Measurements from ENCODE around the gene LYZL2. TPM values are rescaled to one million over a fixed set of nuclear protein-coding genes. Genes with fewer than 3 reads are reported as not detected.
A peak's percentile ranks its signal among the peaks of the same experiment; 100 is the strongest.
"Not testable (repeated sequence)": the region's sequence is repeated elsewhere in the genome, so short reads cannot be mapped to it uniquely, and the experiment has no call there.

LYZL2 gene
- not detected for polyA plus RNA-seq (2013, experiment 1 of 2; ENCODE audit: insufficient read length)
- not detected for polyA plus RNA-seq (2013, experiment 2 of 2; ENCODE audit: insufficient read length)

- DNase-seq: no peak
Observed at GRCh38 chr10:30629653-30630052, at the start of gene LYZL2. Gene LYZL2 (minus strand): TSS chr10:30629753. CDS start chr10:30626915, 2,838 bp downstream.

- not testable (repeated sequence) for DNase-seq
Observed at GRCh38 chr10:30677616-30678015, 48.1 kb upstream of the LYZL2 start.

GRCh38 chr10:30677146-30677545 lies 47.6 kb upstream of the LYZL2 start:
- DNase-seq: not testable (repeated sequence)

- DNase-seq: no peak
Observed at GRCh38 chr10:30675791-30676718, 46.5 kb upstream of the LYZL2 start.

GRCh38 chr10:30674796-30675195 lies 45.2 kb upstream of the LYZL2 start:
- DNase-seq: no peak

- DNase-seq: not testable (repeated sequence)
Observed at GRCh38 chr10:30673262-30673661, 43.7 kb upstream of the LYZL2 start.

- DNase-seq: not testable (repeated sequence)
Observed at GRCh38 chr10:30672338-30672737, 42.8 kb upstream of the LYZL2 start.

GRCh38 chr10:30671026-30671616 lies 41.6 kb upstream of the LYZL2 start:
- peak; percentile 80 for DNase-seq

GRCh38 chr10:30667982-30668381 lies 38.4 kb upstream of the LYZL2 start:
- not testable (repeated sequence) for DNase-seq

GRCh38 chr10:30663403-30663802 lies 33.9 kb upstream of the LYZL2 start:
- not testable (repeated sequence) for DNase-seq

GRCh38 chr10:30662814-30663213 lies 33.3 kb upstream of the LYZL2 start:
- DNase-seq: no peak

- not testable (repeated sequence) for DNase-seq
Observed at GRCh38 chr10:30660314-30660713, 30.8 kb upstream of the LYZL2 start.

- no peak for DNase-seq
Observed at GRCh38 chr10:30656233-30656632, 26.7 kb upstream of the LYZL2 start.

- not testable (repeated sequence) for DNase-seq
Observed at GRCh38 chr10:30655001-30655400, 25.4 kb upstream of the LYZL2 start.

GRCh38 chr10:30651470-30652397 lies 22.2 kb upstream of the LYZL2 start:
- peak; percentile 63 for DNase-seq

- no peak for DNase-seq
Observed at GRCh38 chr10:30647089-30647488, 17.5 kb upstream of the LYZL2 start.

GRCh38 chr10:30645340-30645827 lies 15.8 kb upstream of the LYZL2 start:
- DNase-seq: peak; percentile 56

GRCh38 chr10:30644408-30644861 lies 14.9 kb upstream of the LYZL2 start:
- DNase-seq: peak; percentile 69

- not testable (repeated sequence) for DNase-seq
Observed at GRCh38 chr10:30643557-30644199, 14.1 kb upstream of the LYZL2 start.

- not testable (repeated sequence) for DNase-seq
Observed at GRCh38 chr10:30642856-30643255, 13.3 kb upstream of the LYZL2 start.

Data from fibroblast of skin of back (primary cell).